HG03354 (cell line): ENCODE data around the gene DNAL1.
A peak's percentile ranks its signal among the peaks of the same experiment; 100 is the strongest.

Experiments used
- ATAC-seq: cut with Tn5 transposase; IDR thresholded peaks from one replicate; pipeline ENCODE4 v1.9.1; 2021; ENCODE audit warnings: mild to moderate bottlenecking; ENCODE audit not compliant: unreplicated experiment, poor library complexity, severe bottlenecking

Gene DNAL1

GRCh38 chr14:73644531-73645247, at the start of gene DNAL1:
Gene DNAL1 (plus strand): TSS chr14:73644986. CDS start chr14:73645040, 54 bp downstream.
- peak; percentile 99 for ATAC-seq

GRCh38 chr14:73599499-73599898, 45.3 kb upstream of the DNAL1 start:
- no peak for ATAC-seq

- ATAC-seq, result no peak
Measured at GRCh38 chr14:73602994-73603393, 41.8 kb upstream of the DNAL1 start.

GRCh38 chr14:73606271-73606670, 38.5 kb upstream of the DNAL1 start:
- no peak for ATAC-seq

- ATAC-seq, result no peak
Measured at GRCh38 chr14:73607241-73607640, 37.5 kb upstream of the DNAL1 start.

GRCh38 chr14:73610687-73611086, 34.1 kb upstream of the DNAL1 start:
- no peak for ATAC-seq

GRCh38 chr14:73612339-73613045, 32.3 kb upstream of the DNAL1 start, which contains the start of gene ACOT6:
Gene ACOT6 (plus strand): TSS chr14:73612517. CDS start chr14:73612572, 55 bp downstream.
- peak; percentile 79 for ATAC-seq

- peak; percentile 7 for ATAC-seq
Measured at GRCh38 chr14:73613046-73613383, 31.8 kb upstream of the DNAL1 start.

- ATAC-seq, result no peak
Measured at GRCh38 chr14:73613419-73613963, 31.3 kb upstream of the DNAL1 start.

- no peak for ATAC-seq
Measured at GRCh38 chr14:73616831-73617230, 28.0 kb upstream of the DNAL1 start.

GRCh38 chr14:73619524-73619923, 25.3 kb upstream of the DNAL1 start:
- no peak for ATAC-seq

GRCh38 chr14:73620268-73620667, 24.5 kb upstream of the DNAL1 start:
- ATAC-seq, result no peak

GRCh38 chr14:73623504-73624054, 21.2 kb upstream of the DNAL1 start:
- ATAC-seq, result no peak

- no peak for ATAC-seq
Measured at GRCh38 chr14:73625706-73626105, 19.1 kb upstream of the DNAL1 start.

- no peak for ATAC-seq
Measured at GRCh38 chr14:73627151-73627558, 17.6 kb upstream of the DNAL1 start.

GRCh38 chr14:73630009-73630780, 14.6 kb upstream of the DNAL1 start:
- no peak for ATAC-seq

- peak; percentile 74 for ATAC-seq
Measured at GRCh38 chr14:73633116-73634010, 11.4 kb upstream of the DNAL1 start.

GRCh38 chr14:73634011-73634833, 10.6 kb upstream of the DNAL1 start:
- ATAC-seq, result peak; percentile 27
